GM21447 (cell line): ENCODE measurements around the gene SAPCD2.
"Not testable (repeated sequence)": the region's sequence is repeated elsewhere in the genome, so short reads cannot be mapped to it uniquely, and the experiment has no call there.

Experiments
- ATAC-seq: cut with Tn5 transposase; IDR thresholded peaks from one replicate; pipeline ENCODE4 v1.9.1; 2021; ENCODE audit not compliant: unreplicated experiment

Gene SAPCD2, protein sequence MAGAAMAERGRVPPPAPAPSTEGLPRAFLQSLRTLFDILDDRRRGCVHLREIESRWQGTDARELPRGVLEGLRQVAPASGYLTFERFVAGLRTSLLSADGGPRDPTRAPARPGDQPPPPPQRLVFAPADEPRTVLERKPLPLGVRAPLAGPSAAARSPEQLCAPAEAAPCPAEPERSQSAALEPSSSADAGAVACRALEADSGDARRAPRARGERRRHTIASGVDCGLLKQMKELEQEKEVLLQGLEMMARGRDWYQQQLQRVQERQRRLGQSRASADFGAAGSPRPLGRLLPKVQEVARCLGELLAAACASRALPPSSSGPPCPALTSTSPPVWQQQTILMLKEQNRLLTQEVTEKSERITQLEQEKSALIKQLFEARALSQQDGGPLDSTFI

DNA sequence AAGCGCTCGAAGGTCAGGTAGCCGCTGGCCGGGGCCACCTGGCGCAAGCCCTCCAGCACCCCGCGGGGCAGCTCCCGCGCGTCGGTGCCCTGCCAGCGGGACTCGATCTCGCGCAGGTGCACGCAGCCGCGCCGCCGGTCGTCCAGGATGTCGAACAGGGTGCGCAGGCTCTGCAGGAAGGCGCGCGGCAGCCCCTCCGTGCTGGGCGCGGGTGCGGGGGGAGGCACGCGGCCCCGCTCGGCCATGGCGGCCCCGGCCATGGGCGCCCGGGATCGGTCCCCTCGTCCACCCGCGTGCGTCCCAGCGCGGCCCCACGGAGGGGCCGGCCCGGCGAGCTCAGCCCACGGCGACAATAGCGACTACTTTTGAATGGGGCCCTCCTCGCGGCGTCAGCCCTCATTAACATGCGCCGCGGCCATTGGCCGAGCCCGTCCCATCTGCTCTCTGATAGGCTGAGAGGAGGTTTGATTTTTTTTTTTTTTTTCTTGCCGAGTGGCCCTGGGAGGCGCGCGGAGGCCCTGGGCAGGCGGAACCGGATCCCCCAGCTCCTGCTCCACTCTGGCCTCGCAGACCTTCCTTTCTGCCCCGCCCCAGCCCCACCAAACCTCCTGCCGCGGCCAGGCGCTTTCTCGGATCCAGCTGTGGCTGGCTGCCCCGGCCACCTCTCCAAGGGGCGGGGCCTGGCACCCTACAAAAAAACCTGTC is at the start of gene SAPCD2:
TSS of gene SAPCD2 (minus strand) at position 357 of the 705 bp plus-strand sequence. CDS start at position 260, 97 bp downstream.
- peak; percentile 76 for ATAC-seq

- not testable (repeated sequence) for ATAC-seq
Measured at GRCh38 chr9:137118092-137118603, 47.8 kb upstream of the SAPCD2 start.

DNA sequence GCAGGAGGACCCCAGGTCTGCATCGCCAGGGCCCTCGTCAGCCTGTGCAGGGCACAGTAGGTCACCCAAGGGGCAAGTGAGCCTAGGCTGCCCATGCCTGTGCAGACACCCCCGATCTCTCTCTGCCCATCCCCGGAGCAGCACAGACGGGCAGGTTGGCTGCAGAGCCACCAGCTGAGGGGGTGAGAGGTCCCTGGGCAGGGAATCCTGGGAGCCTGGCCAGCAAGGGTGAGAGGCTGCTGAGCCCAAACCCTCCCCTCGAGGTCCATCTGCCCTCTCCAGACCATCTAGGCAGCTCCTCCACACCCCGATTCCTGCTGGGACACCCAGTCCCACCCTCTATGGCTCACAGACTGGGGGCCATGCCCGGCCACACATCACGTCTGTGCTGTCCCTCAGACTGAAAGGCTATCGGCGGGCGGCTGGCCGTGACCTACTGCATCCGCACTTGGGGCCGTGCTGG is 46.9 kb upstream of the SAPCD2 start:
- no peak for ATAC-seq

DNA sequence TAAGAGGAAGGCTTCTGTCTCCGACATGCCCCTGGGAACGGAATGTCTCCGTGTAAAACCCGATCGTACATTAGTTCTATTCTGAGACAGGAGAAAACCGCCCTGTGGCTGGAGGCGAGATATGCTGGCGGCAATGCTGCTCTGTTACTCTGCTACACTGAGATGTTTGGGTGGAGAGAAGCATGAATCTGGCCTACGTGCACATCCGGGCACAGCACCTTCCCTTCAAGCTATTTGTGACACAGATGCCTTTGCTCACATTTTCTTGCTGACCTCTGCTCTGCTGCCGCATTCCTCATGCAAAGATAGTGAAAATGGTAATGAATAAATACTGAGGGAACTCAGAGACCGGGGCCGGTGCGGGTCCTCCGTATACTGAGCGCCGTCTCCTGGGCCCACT is 46.4 kb upstream of the SAPCD2 start:
- no peak for ATAC-seq

- no peak for ATAC-seq
Measured at GRCh38 chr9:137116027-137116507, 45.7 kb upstream of the SAPCD2 start.

DNA sequence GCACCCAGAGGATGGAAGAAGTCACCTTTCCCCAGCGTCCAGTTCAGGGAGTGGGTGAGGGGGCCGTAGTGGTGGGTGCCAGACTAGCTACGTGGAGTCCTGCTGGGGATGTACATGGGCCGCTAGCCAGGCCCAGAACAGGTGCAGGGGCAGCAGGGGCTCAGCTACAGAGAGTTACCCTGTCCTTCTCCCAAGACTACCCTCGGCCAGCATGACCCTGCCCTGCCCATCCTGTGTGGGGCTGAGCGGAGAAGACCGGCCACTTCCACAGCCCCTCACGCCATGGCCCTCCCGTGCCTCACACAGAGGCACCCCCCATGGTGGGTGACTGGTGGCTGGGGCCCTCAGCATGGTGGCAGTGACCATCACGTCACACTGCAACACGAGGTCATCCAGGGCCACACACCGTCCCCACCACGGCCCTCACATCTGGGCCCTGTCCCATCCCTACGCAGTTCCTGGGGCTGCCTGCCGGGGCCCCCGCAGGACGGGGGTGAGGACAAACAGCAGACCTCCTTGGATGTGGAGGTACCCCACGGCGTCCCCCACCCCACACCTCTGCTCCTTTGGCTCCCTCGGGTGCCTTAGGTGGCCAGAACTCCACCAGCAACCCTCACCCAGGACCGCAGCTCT is 45.2 kb upstream of the SAPCD2 start:
- no peak for ATAC-seq

DNA sequence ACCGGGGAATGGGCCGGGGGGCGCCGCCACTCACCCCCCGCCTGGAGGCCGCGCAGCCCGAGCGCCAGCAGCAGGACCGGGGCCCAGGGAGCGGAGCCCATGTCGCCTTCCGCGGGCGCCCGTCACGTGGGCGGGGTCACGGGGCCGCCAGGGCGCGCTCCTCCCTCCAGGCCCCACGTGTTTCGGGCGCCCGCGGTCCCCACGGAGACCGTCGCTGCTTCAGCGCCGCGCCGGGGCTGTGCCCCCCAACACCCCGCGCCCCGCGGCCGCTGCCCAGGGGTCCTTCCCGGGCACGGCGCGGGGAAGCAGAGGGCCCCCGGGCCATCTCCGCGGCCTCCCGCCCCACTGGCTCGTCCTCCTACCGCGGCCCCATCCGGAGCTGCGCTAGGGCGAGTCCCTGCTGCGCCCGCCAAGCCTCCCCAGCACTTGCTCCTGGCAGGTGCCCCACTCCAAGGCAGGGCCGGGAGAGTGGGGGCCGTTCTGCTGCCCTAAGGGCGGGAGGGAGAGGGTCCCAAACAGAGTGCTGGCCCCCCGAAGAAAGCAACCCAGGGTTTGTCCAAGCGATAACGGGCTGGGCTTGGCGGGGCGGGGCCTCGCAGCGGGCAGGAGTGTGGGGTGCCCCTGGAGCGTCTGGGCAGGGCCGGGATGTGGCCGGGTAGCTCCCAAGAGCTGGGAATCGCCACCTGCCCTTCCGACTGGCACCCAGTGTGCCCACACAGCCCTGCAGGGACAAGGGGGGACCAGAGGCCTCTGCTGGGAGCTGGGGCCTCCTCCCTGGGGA is 44.4 kb upstream of the SAPCD2 start, which contains the start of gene DPP7:
TSS of gene DPP7 (minus strand) at position 121 of the 781 bp plus-strand sequence. CDS start at position 101, 20 bp downstream.
- peak; percentile 56 for ATAC-seq

DNA sequence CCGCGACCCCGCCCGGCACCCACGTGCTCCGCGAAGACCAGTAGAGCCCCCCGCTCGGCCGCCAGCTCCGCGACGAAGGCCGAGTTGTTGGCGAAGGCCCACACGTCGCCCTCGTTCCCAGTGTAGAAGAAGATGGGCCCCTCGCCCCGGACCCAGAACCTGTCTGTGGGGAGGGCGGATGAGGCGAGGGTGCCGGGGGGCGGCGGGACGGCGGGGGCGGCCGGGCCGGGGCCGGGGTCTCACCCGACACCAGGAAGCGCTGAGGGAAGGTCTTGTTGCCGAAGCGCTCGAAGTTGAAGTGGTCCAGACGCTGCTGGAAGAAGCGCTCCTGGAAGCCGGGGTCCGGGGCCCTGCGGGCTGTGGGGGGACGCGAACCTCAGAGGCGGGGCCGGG is 43.9 kb upstream of the SAPCD2 start:
- ATAC-seq = no peak

GRCh38 chr9:137113385-137114159 is 43.2 kb upstream of the SAPCD2 start:
- ATAC-seq = no peak

DNA sequence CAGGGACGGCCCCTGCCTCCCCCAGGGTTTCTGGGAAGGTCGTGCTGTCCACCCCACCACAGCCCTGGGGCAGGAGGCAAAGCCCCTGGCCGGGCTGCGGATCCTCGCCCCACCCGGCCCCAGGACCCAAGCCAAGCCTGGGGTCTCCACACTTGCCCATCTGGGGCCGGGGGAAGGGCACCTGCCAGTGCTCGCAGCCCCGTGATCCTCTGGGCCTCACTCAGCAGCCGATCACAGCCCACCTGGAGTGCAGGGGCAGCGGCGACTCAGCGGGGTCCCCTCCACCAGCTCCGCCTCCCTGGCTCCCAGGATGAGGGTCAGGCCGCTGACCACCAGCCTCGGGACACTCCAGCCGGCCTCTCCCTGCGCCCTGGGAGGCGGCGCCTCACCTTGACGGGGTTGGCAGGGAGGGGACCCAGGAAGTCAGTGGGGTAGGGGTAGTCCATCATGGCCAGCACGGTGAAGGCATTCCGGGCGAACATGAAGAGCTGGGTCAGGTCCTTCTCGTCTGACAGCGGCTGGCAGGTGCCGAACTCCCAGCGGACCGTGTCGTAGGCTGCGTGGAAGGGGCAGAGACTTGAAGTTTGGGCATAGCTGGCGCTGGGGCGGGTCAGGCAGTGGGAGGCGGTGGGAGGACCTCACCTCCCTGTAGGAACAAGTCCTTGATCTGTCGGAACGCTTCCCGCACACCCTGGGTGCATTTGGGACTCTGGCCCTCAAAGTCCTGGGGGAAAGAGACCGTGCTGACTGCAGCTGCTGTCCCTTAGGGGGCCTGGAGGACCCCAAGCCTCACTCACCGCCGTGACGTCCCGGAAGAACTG is 42.4 kb upstream of the SAPCD2 start:
- ATAC-seq = no peak

GRCh38 chr9:137111788-137112563 is 41.6 kb upstream of the SAPCD2 start:
- no peak for ATAC-seq

- no peak for ATAC-seq
Measured at GRCh38 chr9:137110911-137111787, 40.8 kb upstream of the SAPCD2 start.

DNA sequence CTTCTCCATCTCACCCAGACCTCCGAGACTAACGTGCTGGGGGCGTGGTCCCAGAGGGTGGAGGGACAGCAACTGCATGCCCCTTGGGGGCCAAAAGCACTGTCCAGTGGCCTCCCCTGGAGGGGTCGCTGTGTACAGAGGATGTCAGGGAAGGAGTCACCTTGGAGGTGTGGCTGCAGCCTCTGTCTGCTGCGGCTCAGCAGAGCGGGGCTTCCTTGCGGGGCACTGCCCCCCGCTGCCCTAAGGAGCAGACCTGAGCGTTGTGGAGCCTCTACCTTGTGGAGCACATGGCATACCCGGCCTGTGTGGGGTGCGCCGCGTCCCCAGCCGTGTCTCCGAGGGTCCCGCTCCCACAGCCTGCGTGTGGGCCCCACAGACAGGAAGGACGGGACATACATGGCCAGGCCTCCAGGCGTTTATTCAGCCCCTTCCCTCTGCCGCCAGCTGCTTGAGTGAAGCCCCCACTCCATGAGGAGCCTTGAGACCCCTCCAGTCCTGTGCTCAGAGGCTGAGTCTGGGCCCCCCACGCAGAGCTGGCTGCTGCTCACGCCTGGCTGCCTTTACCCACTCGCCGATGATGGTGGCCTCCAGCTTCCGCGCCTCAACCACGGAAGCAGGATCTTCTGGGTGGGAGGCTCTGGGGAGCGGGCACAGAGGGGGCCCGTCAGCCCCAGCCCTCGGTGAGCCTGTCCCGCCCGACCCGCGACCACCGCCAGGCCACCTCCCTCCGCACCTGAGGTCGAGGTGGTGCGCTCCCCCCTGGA is 40.0 kb upstream of the SAPCD2 start:
- no peak for ATAC-seq

GRCh38 chr9:137109250-137110146 is 39.1 kb upstream of the SAPCD2 start:
- ATAC-seq = no peak

- ATAC-seq = no peak
Measured at GRCh38 chr9:137108608-137109249, 38.4 kb upstream of the SAPCD2 start.
